ENCODE data around the gene EPHB6. TPM values are rescaled to one million over a fixed set of nuclear protein-coding genes. Genes with fewer than 3 reads are reported as not detected.

Gene EPHB6
- total and polyA plus RNA-seq, 8 donors, result 23.8 to 165 (median 28.8) TPM

DNA sequence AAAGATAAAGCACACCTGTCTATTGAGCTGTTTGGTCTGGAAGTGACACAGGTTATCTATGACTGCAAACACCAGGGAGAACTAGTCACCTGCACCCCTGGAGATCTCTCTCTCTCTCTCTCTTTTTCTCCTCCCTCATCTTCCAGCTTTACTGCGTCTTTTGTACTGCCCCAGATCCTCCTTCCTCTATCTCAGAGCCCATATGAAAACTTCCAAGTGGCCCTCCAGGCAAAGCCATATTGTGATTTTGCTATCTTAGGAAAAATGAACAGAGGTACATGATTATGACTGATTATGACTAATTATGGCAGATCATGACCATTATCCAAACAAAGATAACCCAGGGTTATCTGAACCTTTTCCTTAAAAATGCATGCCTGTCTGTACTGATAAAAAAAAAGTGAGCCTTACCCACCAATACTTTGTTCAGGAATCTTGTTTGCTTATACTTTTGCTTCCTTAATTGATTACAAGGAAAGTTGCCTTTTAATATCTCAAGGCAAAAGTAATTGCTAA, 12.6 kb upstream of the EPHB6 start:
- no peaks in the 10 kb centered on the region for H3K4me1 ChIP-seq
- H3K9me3 ChIP-seq, result no peaks in the 10 kb centered on the region
- DNase-seq, result no peak
- intact Hi-C loops (cut with DNase I), result no loop called here
- ATAC-seq, result no peak
- TF ChIP-seq, protein P1, sequence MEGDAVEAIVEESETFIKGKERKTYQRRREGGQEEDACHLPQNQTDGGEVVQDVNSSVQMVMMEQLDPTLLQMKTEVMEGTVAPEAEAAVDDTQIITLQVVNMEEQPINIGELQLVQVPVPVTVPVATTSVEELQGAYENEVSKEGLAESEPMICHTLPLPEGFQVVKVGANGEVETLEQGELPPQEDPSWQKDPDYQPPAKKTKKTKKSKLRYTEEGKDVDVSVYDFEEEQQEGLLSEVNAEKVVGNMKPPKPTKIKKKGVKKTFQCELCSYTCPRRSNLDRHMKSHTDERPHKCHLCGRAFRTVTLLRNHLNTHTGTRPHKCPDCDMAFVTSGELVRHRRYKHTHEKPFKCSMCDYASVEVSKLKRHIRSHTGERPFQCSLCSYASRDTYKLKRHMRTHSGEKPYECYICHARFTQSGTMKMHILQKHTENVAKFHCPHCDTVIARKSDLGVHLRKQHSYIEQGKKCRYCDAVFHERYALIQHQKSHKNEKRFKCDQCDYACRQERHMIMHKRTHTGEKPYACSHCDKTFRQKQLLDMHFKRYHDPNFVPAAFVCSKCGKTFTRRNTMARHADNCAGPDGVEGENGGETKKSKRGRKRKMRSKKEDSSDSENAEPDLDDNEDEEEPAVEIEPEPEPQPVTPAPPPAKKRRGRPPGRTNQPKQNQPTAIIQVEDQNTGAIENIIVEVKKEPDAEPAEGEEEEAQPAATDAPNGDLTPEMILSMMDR (IDR thresholded peaks at IDR 0.05), result no peak
- 19 to 22% methylated on average over 1 of the region's 1 CpG for WGBS, 2 donors
- no peaks in the 10 kb centered on the region for H3K36me3 ChIP-seq
- H3K27me3 ChIP-seq, result no peaks in the 10 kb centered on the region
- no peak overlapping the region for H3K27ac ChIP-seq
- H3K4me3 ChIP-seq, result no peak overlapping the region
- no peak for FAIRE-seq

DNA sequence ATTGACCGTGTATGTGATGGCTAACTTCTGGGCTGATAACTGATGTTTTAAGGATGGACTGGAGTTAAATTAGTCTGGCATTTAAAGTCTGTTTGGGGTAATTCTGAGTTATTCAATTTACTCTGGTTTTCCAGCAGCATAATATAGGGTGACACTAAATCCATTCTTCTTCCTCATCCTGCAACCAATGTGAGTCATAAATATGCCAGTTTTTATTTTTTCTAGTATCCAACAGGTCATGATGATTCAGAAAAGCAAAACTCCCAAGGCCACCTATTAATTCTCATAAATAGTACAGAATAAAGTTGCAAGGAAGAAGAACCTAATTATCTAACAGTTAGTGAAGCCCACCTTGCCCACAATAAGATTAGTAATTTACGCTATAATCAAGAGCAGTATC, 7.5 kb upstream of the EPHB6 start:
- H3K27ac ChIP-seq, result no peak overlapping the region
- TF ChIP-seq, protein P1 (IDR thresholded peaks at IDR 0.05), result no peak
- no peak for DNase-seq
- no peaks in the 10 kb centered on the region for H3K9me3 ChIP-seq
- 76 to 79% methylated on average over 2 of the region's 2 CpGs for WGBS, 2 donors
- no peak overlapping the region for H3K4me3 ChIP-seq
- no peak for ATAC-seq
- H3K36me3 ChIP-seq, result no peaks in the 10 kb centered on the region
- H3K27me3 ChIP-seq, result no peaks in the 10 kb centered on the region
- intact Hi-C loops (cut with DNase I), result no loop called here
- no peak for FAIRE-seq
- no peaks in the 10 kb centered on the region for H3K4me1 ChIP-seq

DNA sequence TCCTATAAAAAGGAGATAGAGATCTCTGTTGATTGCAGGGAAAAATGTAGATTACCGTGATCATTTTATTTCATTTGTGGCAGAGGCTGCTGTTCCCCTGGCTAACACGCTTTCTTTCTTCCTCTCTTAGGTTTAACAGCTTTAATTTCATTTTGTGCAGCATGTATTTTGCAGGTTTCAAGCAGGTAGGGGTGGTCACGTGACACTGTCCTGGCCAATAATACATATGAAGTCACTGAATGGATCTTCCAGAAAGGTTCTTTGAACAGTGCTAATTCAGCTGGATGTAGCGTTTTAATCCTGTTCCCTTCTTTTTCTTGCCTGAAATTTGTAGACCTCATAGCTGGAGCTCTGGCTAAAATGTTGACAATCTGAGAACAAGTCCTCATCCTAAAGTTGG, 3.6 kb upstream of the EPHB6 start:
- Histone ChIP-seq H3K36me3 (no peaks in the 10 kb centered on the region), H3K27ac (no peak overlapping the region), H3K9me3 (no peaks in the 10 kb centered on the region), H3K27me3 (no peaks in the 10 kb centered on the region), H3K4me3 (no peak overlapping the region), H3K4me1 (peaks cover 0 to 7% (median 0%) of the 10 kb centered on the region in 3 donors)
- no peak for FAIRE-seq
- DNase-seq, result no peak
- TF ChIP-seq, protein P1 (IDR thresholded peaks at IDR 0.05), result no peak
- intact Hi-C loops (cut with DNase I), result no loop called here
- 70 to 87% methylated on average over 4 of the region's 4 CpGs for WGBS, 2 donors
- ATAC-seq, result no peak

DNA sequence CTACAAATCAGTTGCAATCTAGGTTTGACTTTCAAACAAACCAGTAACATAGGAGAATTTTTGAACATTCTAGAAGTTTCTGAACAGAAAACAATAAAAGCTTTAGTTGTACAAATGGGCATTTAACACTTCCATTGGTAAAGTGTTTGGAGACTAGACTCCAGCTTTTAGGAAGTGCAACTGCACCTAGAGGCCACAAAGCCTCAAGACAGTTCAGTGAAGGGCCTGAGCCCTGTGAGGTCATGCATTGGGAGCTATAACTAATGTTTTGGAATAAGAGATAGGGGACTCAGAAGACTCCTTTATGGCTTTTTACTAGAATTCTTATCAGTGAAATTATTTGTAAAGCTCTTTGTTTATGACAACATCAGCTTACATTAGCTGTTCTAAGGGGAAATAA, 3.0 kb upstream of the EPHB6 start:
- intact Hi-C loops (cut with DNase I), result no loop called here
- no peak for FAIRE-seq
- no peak overlapping the region for H3K4me3 ChIP-seq
- H3K27me3 ChIP-seq, result no peaks in the 10 kb centered on the region
- no peak overlapping the region for H3K27ac ChIP-seq
- TF ChIP-seq, protein P1 (IDR thresholded peaks at IDR 0.05), result no peak
- no peaks in the 10 kb centered on the region for H3K9me3 ChIP-seq
- peaks cover 0 to 7% (median 0%) of the 10 kb centered on the region in 3 donors for H3K4me1 ChIP-seq
- H3K36me3 ChIP-seq, result no peaks in the 10 kb centered on the region
- ATAC-seq, result no peak
- DNase-seq, result no peak

DNA sequence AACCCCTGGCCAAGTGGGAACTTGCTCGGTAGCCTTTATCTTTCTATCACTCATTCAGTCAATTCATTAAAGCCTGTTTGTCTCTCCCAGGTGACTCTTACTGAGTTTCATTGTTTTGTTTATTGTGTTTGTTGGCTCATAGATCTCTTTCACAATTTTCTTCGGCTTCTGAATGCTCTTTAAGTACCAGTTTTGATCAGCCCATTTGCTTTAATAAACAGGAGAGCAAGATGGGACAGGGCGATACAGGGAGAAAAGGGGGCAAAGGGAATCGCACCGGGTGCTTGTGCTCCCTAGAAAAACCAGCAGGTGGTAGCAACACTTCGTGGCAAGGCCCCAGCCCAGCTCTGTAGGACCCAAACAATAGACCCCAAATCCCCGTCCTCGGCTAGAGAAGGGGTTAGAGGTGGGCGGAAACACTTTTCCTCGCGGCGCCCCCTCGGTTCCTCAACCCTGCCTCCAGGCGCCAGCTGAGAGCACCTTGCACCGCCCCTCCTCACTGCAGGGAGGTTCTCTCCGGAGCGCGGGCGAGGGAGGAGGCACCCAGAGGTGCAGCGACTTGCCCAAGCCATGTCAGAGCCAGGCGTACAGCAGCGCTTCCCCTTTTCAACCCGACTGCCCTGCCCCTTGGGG, 1.0 kb upstream of the EPHB6 start:
- TF ChIP-seq, protein P1 (IDR thresholded peaks at IDR 0.05), result peak; percentile 36 to 74 (median 64)
- Histone ChIP-seq H3K27me3 (no peaks in the 10 kb centered on the region), H3K4me3 (peak overlapping the region; percentile 63 to 76 (median 66)), H3K36me3 (no peaks in the 10 kb centered on the region), H3K4me1 (peaks cover 0 to 7% (median 0%) of the 10 kb centered on the region in 3 donors), H3K27ac (peak overlapping the region; percentile 44 to 79 (median 74)), H3K9me3 (no peaks in the 10 kb centered on the region)
- no peak for FAIRE-seq
- intact Hi-C loops (cut with DNase I), result no loop called here
- WGBS, 2 donors, result 0% methylated on average over 23 of the region's 23 CpGs
- DNase-seq, result peak; percentile 42 to 81 (median 68)
- peak; percentile 57 to 85 (median 72) for ATAC-seq

All from pancreas (tissue), 10 donors.